ENCODE results near the gene OSCP1.

- no peak for TF ChIP-seq CTCF (conservative IDR thresholded peaks at IDR 0.05 in 1 of 2, IDR thresholded peaks at IDR 0.05 in 1 of 2; ENCODE audit: low read depth in 1 of 2, low read length in 2 of 2)
- TF ChIP-seq EZH2 (IDR thresholded peaks at IDR 0.05; ENCODE audit: low read length, missing control alignments): no peak
These were observed 11.5 kb downstream of the OSCP1 start for GRCh38 chr1:36438715-36439114.

All from fibroblast of lung (primary cell).